GM10248 (cell line): Measurements from ENCODE around the gene PHRF1.

Source experiments
- CTCF ChIA-PET: fragments of 300-600 bp; sonication (Branson Sonifier 250); formaldehyde crosslinking; extraction: SDS; loops from one replicate; lab custom pipeline; 2021; ENCODE audit warnings: antibody characterized with exemption; lab: Yijun Ruan, JAX
- POLR2A ChIA-PET: fragments of 350-650 bp; sonication (Branson Sonifier 250); formaldehyde crosslinking; extraction: SDS; loops from one replicate; lab custom pipeline; 2020; ENCODE audit warnings: antibody characterized with exemption; lab: Yijun Ruan, JAX
- DNase-seq: peaks from one replicate; pipeline ENCODE4 v3.0.0; 2012; ENCODE audit errors: extremely low spot score
- CTCF ChIP-seq: IDR thresholded peaks from 2 replicates; pipeline ENCODE4 v1.5.1; 2012; ENCODE audit warnings: mild to moderate bottlenecking, low read depth; ENCODE audit errors: extremely low read depth, missing control alignments, control extremely low read depth

PHRF1 gene

GRCh38 chr11:612961-613300 lies 36.7 kb downstream of the PHRF1 start:
- ChIA-PET CTCF (interaction anchor here (1.3 kb wide), 1 partner anchor 17 kb away, joined by 3 read pairs; no protein-coding TSS in a partner anchor), POLR2A (no interaction called here)
- TF ChIP-seq CTCF = no peak
- DNase-seq = no peak

- ChIA-PET POLR2A (interaction anchor here (0.6 to 0.8 kb wide), 3 partner anchors 104 to 219 kb away, joined by 3 to 5 read pairs (median 4); partner anchors contain the start of gene CD151), CTCF (interaction anchor here (1.0 to 1.6 kb wide), 3 partner anchors 9 to 58 kb away, joined by 3 to 4 read pairs (median 3); no protein-coding TSS in a partner anchor)
- no peak for TF ChIP-seq CTCF
- peak; percentile 67 for DNase-seq
These were observed 37.2 kb downstream of the PHRF1 start for GRCh38 chr11:613369-613968.

GRCh38 chr11:614021-614622 lies 37.9 kb downstream of the PHRF1 start:
- no peak for DNase-seq
- ChIA-PET POLR2A (interaction anchor here (0.6 to 0.8 kb wide), 2 partner anchors 105 to 201 kb away, joined by 3 to 5 read pairs; no protein-coding TSS in a partner anchor), CTCF (interaction anchor here (1.0 to 1.6 kb wide), 2 partner anchors 10 to 59 kb away, joined by 3 to 4 read pairs; no protein-coding TSS in a partner anchor)

GRCh38 chr11:614623-615503 lies 38.6 kb downstream of the PHRF1 start:
- ChIA-PET CTCF (interaction anchor here (1.0 to 1.6 kb wide), 2 partner anchors 11 to 60 kb away, joined by 3 to 4 read pairs; no protein-coding TSS in a partner anchor), POLR2A (interaction anchor here (0.6 to 1.1 kb wide), 2 partner anchors 12 to 79 kb away, joined by 3 read pairs; partner anchors contain the start of genes HRAS and SCT)
- TF ChIP-seq CTCF = no peak
- DNase-seq = no peak

More at GRCh38 chr11:614021-614622, 37.9 kb downstream of the PHRF1 start:
- TF ChIP-seq CTCF = no peak

- POLR2A ChIA-PET = interaction anchor here (0.6 to 1.1 kb wide), 3 partner anchors 11 to 1535 kb away, joined by 3 to 5 read pairs (median 3); partner anchors contain the start of genes HRAS and SCT
- CTCF ChIA-PET = no interaction called here
- peak; percentile 95 for DNase-seq
- TF ChIP-seq CTCF = no peak
These were observed 39.4 kb downstream of the PHRF1 start, which contains the start of gene IRF7 for GRCh38 chr11:615504-616319. Gene IRF7, minus strand, starts transcription at chr11:615950. Its CDS starts 586 bp downstream, at chr11:615364.
